Stromal cell of bone marrow (primary cell): ENCODE results near the gene CCDC142.
"Not testable (repeated sequence)": the region's sequence is repeated elsewhere in the genome, so short reads cannot be mapped to it uniquely, and the experiment has no call there.

ENCODE experiments used
- DNase-seq: peaks from one replicate; pipeline ENCODE4 v3.0.0-alpha.2; 2012; ENCODE audit warnings: low read depth

Gene CCDC142

DNA sequence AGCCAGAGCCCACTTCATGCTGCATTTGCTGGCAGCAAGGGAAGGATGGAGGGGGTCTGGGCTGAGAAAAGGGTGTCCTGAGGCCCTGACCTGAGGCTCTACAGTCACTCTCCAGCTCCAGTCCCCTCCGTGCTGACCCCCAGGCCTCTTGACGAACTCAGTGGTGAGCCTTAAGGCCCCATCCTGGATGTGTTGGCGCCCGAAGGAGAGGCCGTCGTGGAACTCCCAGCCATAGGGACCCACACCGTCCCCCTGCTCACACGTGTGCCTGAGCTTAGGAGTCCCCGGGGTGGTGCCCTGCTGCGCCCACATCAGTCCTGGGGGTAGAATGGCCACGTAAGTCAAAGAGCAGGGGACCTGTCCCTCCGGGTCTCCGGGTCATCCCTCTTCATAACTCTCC, 18.4 kb downstream of the CCDC142 start:
- DNase-seq, result no peak

DNA sequence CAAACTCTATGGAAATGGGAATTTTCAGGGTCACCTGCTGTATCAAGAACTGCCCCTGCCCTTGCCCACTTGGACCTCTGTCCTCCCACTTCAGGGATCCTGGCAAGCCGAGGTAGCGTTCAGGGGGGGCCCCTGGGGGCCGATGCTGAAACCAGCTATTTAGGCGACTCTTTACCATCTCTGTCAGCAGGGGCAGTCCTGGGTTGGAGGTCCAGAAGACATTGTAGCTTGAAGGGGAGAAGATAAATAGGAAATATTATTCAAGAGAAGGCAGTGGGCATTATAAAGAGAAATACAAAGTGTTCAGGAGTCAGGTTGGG, 20.1 kb downstream of the CCDC142 start:
- no peak for DNase-seq

DNA sequence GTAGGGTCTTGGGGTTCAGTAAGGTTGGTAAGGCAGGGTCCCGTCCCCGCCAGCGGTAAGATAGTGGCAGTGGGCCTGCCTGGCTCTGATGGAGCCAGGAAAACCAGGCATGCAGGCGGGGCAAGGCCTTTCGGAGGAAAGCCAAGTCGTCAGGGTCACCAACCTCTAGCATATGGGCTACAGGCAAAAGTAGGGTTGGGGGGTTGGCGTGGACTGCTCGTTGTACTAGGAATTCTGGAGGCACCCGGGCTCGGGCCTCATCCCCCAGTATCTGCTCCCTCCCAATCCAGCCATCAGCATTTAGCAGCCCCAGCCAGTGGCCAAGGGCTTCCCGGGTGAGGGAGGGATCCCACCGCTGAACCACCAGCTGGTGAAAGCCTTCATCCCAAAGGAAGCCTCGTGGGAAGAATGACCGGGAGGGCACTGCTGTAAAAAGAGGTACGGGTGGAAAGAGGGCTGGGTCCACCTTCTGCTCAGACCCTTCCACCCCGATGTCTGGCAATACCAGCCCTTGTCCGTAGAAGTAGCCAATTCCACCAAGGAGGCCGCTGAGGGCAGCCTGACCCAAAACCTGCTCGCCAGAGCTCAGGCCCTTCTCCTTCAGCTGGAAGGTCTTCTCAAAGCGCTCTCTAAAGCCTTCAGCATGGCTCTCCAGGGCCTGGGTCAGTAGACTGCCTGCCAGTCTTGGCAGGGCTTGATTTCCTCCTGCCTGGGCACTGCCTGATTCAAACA, 20.6 kb downstream of the CCDC142 start:
- no peak for DNase-seq

DNA sequence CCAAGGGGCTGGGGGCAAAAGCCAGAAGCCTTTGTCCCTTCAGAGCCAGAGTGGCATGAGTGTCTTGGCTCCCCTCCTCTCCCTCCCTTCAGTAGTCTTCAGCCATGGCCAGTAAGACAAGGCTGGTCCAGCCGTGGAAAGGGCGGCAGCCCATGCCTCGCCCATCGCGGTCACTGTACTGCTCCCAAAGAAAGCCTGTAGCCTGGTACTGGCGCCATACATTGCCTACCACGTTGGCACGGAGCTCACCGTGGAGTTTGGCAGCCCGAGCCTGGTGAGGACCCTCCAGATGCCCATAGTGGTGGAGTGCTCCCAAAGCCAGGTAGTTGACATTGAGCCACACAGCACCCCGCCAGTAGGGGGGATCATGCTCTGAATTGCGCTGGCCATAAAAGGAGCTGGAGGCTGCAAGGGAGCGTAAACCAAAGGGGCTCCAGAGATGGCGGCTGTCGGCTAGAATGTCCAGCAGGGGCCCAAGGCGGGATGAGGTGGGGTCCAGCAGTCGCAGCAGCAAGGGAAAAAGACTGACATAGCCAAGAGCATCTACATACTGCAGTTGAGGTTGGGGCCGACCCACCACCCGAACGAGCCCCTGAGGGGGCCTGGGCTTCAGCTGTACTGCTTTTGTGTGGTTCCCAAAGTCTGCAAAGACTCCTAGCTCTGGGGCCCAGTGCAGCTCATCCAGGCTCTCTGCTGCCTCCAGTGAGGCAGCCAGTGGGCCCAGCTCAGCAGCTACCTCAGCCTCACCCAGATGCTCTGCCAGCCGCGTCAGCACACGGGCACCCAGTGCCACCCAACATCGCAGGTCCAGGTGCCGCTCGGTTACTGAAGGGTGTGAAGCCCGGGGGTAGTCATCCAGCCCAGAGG, 21.4 kb downstream of the CCDC142 start:
- no peak for DNase-seq

DNA sequence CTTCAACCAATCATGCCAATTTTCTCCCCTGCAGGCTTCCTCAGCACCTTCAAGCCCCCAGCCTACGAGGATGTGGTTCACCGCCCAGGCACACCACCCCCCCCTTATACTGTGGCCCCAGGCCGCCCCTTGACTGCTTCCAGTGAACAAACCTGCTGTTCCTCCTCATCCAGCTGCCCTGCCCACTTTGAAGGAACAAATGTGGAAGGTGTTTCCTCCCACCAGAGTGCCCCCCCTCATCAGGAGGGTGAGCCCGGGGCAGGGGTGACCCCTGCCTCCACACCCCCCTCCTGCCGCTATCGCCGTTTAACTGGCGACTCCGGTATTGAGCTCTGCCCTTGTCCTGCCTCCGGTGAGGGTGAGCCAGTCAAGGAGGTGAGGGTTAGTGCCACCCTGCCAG, 22.6 kb downstream of the CCDC142 start:
- DNase-seq, result not testable (repeated sequence)

DNA sequence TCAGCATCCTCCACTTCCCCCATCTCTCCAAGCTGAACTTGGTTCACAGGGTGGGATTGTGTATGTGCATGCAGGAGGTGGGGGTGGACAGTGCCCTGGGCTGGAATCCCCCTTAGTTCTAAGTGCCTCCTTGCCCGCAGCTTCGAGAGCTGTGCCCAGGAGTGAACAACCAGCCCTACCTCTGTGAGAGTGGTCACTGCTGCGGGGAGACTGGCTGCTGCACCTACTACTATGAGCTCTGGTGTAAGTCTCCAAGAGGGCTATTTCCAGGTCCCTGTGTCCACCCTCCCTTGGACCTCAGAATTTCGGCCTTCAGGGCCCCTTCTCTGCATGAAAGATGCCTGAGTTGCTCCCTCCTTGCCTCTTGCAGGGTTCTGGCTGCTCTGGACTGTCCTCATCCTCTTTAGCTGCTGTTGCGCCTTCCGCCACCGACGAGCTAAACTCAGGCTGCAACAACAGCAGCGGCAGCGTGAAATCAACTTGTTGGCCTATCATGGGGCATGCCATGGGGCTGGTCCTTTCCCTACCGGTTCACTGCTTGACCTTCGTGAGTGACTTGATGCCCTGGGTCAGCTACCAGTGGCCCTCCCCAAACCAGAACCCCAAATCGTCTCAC, 23.2 kb downstream of the CCDC142 start:
- not testable (repeated sequence) for DNase-seq

DNA sequence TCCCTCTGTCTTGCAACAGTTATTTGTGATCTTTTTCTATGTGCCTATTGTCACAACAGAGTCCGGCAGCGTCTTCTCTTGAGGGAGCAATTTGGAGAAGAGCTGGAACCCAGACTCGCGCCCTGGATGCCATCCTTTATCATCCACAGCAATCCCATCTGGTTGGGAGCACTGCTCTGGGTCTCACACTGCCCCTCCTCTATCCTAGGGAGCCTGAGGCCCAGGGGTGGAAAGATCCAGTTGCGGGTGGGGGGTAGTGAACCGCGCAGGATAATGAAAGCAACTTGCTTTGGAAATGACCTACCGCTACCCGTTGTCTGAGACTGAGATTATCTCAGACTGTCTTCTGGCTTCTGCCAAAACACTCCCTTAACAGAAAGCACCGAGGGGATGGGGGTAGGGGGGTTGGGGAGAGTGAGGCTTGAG, 23.8 kb downstream of the CCDC142 start:
- no peak for DNase-seq

DNA sequence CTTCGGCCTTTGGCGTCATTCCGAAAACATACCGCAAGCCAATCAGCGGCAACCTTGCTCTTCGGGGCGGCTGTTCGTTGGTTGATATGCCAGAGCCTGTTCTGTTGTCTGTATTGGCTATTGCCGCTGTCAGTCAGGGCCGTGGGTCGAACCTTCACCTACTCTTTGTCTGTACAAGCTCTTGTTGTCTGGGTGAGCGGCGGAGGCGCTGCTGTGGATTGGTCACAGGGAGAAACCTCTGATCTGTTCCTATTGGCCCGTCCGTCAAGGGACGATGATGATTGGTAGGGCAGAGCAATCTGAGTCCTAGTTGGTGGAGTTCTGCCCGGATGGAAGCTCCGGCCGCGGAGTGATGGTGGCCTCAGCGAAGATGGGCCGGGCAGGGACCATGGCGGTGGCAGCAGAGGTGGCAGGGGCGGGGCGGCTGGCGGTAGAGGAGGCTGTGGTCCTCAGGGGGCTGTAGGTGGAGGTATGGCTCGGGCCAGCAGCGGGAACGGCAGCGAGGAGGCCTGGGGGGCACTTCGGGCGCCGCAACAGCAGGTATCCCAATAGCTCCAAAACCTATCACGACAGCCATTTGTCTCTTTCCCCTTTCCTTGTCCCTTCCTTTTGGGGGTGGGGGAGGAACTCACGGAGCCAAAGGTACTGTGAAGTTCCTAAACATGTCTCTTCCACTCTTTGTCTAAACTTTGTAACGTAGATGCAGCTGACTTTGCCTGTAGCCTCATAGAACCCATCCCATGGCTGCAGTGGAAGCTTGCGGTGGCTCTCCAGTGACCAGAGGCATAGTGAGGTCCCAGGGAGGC, 24.5 kb downstream of the CCDC142 start, which contains the start of gene WBP1:
Gene WBP1, plus strand, starts transcription at position 307 of the 806 bp plus-strand sequence. Its CDS starts 165 bp downstream, at position 472.
- peak; percentile 100 for DNase-seq

DNA sequence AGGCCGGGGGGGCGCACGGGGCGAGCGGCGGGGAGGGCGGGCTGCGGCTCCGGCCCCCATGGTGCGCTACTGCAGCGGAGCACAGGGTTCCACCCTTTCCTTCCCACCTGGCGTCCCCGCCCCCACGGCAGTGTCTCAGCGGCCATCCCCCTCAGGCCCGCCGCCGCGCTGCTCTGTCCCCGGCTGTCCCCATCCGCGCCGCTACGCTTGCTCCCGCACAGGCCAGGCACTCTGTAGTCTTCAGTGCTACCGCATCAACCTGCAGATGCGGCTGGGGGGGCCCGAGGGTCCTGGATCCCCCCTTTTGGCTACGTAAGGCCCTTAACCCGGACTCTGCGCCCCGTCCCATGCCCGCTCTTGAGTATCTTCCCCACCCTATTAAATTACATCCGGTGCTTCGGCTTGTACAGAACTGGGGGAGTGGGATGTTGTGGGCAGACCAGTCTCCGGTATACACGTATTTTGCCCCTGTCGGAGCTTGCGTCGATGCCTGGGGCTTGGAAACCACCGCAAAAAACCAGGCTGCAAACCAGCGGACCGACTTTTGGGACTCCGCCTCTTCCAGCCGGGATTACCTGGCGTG, 25.2 kb downstream of the CCDC142 start:
- no peak for DNase-seq

DNA sequence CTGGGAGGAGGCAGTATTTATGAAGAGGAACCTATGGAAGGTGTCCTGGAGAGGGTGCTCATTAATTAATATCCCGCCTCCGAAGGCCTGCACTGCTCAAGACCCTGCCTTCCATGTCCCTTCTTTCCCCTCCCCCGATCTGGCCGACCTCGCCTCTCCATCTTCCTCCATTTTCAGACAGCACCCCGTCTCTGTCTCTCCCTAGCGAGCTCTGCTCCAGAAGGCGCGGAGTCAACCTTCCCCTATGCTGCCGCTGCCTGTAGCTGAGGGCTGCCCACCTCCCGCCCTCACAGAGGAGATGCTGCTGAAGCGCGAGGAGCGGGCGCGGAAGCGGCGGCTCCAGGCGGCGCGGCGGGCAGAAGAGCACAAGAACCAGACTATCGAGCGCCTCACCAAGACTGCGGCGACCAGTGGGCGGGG, 25.7 kb downstream of the CCDC142 start:
- no peak for DNase-seq

DNA sequence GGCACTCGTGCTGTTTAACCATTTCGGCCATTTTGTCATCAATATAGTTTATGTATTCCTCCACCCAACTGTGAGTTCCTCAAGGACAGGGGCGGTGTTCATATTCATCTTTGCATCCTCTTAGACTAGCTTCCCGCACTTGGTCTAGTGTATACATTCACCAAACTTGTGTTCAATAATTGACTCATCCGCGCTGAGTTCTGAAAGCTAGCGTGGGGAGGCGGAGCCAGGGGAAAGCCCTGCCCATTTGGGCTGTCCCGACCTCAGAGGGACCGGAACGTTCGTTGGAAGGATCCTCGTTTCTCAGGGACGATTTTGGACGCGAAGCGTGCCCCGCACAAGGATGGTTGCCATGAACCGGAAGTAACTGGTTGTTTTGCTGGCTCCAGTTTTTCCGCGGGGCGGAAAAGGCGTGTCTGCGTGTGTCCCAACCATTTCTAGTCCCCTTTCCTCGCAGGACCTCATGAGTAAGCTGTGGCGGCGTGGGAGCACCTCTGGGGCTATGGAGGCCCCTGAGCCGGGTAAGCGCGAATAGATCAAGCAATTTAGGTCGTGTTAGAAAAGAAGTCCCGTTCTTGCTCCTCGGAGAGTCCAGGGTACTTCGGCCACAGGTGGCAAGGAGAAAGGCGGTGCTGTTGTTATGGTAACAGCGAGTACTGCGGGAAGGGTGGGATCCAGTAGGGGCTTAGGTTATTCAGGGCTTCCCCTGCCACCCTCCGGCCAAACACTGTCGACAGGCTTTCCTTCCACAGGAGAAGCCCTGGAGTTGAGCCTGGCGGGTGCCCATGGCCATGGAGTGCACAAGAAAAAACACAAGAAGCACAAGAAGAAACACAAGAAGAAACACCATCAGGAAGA, 27.9 kb downstream of the CCDC142 start, which contains the start of gene INO80B:
Gene INO80B, plus strand, starts transcription at position 434 of the 858 bp plus-strand sequence. Its CDS starts 30 bp downstream, at position 464.
- DNase-seq, result peak; percentile 96

DNA sequence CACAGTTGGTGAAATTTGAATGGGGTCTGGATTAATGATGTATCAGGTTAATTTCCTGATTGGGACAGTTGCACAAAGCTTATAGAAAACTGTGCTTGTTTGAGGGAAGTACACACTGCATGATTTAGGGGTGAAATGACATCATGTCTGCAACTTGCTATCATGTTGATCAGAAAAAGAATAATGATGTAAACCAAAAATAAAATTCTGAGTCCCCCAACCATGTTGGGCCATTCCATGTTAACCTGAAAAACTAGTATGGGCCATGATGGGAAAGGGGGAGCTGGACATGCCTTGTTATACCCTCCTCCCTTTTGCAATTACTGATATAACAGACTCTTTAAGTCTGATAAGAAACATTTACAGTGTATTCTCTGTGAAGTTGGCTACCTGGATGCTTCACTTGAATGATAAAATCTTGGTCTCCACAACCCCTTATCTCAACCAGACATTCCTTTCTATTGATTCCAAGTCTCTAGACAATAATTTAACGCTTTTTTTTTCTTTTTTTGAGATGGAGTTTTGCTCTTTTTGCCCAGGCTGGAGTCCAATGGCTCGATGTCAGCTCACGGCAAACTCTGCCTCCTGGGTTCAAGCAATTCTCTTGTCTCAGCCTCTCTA, 32.1 kb downstream of the CCDC142 start:
- no peak for DNase-seq

DNA sequence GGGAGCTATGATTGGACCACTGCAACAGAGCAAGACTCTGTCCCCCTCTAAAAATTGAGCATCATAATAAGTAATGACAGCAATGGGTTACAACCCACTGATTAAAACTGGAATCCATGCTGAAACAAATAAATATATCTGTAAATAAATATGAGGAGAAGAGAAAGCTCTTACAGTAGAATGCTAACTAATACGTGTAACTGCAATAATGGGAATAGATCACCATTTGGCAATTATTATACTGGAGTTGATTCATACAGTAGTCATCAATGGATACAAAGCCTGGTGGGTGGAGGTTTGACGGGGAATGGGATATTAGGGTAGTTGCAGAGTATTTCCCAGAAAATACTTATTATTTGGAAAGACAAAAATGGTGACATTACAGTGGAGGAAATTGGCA, 34.0 kb downstream of the CCDC142 start:
- no peak for DNase-seq

DNA sequence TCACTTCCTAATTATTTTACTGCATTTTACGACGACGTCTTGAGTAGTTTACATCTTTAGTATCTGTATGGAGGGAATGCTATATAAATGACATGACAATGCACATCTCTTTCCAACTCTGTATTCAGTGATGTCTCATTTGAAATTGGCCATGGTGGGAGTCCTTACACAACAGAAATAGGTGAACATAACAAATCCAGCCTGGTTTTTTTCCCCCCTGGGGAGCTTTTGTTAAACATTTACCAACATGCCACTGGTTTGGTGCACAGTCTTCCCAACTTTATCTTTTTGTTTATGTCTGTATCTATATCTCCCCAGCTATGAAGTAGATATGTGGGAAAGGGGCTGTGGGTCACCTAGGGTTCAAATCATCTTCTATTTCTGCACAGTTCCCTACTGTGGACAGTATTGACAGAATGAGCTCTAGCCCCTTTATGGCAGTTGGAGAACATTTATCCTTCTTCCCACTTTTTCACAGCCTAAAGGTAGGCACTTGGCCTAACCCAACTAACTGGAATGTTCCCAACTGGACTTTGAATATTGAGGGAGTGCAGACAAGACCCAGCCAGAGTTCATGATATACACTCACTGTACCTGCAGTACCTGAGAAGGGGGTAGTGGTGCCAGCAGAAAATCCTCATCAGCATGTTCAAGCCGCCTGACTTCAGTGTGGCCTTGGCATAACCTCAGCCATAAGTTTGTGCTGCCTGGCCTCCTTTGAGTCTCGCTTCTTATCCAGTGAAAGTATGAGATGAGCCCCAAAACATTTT, 35.4 kb downstream of the CCDC142 start:
- DNase-seq, result no peak

DNA sequence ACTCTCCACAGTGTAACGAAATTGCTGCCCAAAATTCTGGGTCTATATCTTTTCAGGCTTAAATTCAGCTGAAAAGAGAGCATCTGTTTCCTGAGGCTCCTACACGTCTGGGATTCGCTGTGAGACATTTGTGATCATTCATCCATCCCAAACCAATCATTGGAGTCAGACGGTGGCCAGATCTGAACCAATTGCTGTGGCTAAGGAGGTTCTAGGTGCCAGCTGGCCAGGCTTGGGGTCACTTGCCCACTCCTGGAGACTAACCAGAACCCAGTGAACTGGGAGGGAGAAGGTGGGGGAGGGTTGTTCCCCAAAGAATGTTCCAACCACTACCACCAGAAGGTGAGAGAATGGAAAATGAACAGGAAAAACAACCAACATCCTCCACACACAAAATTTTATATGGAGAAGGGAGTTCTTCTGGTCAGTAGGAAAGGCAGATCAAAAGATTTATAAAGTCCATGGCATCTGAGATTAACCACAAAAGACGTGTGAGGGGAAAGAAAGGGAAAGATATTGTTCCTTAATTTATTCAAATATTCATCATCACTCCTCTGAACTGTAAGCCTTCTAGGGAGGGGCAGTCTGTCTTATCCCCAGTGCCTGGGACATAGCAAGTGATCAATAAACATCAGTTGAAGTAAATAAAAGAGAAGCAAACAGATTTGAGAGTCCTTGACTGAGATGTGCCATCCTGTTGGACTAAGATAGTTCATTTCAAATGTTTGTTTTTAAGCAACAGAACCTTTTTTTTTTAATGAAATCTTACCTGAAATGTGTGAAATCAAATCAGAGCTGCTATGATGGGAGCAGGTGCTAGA, 38.1 kb downstream of the CCDC142 start:
- no peak for DNase-seq

DNA sequence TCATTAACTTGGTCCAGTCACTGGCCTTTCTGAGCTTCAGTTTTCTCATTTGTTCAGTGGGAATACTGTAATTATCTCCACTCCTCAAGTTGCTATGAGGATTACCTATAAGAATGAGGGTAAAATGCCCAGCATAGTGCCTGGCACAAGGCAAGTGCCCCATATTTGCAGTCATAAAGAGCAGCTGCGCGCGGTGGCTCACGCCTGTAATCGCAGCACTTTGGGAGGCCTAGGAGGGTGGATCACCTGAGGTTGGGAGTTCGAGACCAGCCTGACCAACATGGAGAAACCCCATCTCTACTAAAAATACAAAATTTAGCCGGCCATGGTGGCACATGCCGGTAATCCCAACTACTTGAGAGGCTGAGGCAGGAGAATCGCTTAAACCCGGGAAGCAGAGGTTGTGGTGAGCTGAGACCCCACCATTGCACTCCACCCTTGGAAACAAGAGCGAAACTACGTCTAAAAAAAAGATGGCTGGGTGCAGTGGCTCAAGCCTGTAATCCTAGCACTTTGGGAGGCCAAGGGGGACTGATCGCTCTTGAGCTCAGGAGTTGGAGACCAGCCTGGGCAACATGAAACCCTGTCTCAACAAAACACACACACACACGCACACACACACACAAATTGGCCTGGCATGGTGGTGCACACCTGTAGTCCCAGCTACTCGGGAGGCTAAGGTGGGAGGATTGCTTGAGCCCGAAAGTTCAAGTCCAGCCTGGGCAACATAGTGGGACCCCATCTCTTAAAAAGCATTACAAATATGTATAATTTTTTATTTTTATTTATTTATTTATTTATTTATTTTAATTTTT, 40.1 kb downstream of the CCDC142 start:
- DNase-seq, result not testable (repeated sequence)

DNA sequence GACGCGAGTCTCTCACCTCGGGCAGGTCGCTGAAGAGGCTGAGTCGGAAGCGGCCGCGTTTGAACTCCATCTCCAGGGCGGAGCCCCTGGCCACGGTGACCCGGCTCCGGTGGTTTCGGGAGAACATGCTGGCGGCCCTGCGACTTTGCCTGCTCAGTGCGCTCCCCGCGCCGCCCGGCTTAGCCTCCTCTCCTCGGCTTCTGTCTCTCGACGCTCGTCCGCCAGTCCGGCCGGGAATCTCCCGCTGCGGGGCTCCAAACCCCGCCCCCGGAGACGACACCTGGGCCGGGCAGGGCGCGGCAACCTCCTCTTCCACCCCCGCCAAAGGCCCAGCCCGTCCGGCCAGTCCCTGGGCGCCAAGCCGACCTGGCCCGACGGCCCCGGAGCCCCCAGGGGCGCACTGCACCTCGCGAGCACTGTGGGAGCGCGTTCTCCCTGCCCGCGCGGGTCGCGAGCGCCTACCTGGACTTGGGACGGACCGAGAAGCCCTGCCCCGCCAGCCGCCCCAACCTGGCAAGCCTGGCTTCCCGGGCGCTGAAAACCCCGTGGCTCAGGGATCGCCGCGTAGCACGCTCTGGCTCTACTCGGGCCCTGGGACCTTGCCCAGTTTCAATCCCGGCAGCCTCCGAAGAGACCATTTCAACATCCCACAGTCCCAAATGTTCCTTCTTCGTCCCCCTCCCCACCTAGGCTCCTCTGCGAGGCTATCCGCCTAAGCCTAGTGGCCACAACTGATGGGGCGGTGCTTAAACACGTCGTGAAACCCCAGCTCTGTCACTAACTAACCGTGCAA, 40.9 kb downstream of the CCDC142 start, which contains the start of gene RTKN:
Gene RTKN, minus strand, starts transcription at position 248 of the 793 bp plus-strand sequence. Its CDS starts 121 bp downstream, at position 127.
- no peak for DNase-seq
